ENCODE data around the gene ARHGAP35. TPM values are rescaled to one million over a fixed set of nuclear protein-coding genes. Genes with fewer than 3 reads are reported as not detected.

ARHGAP35 gene
- total RNA-seq, 1 experiment from 2014 or later, result 64.1 TPM

- DNase-seq (ENCODE audit: low read depth, low spot score) (no peak), ATAC-seq (no peak)
- ChIA-PET POLR2A (no interaction called here), CTCF (interaction anchor here (0.6 kb wide), 1 partner anchor 1070 kb away, joined by 3 read pairs; no protein-coding TSS in a partner anchor)
- Histone ChIP-seq H3K27me3 (ENCODE audit: control insufficient read depth, insufficient read depth, low read length) (no peaks in the 10 kb centered on the region), H3K4me1 (ENCODE audit: control insufficient read depth, insufficient read depth, low read length) (peaks cover 60% of the 10 kb centered on the region), H3K4me3 (ENCODE audit: low read depth in 2 of 2, low read length in 2 of 2) (no peak overlapping the region), H3K9me3 (ENCODE audit: control insufficient read depth, insufficient read depth, low read depth, low read length) (no peaks in the 10 kb centered on the region), H3K36me3 (ENCODE audit: control insufficient read depth, insufficient read depth, low read length) (no peaks in the 10 kb centered on the region), H3K27ac (ENCODE audit: low read length) (peak overlapping the region; percentile 52)
- intact Hi-C loops (cut with micrococcal nuclease; ENCODE audit: unreplicated experiment), result no loop called here
- no peak for TF ChIP-seq REST (IDR thresholded peaks at IDR 0.05; ENCODE audit: insufficient read depth in 1 of 2, low read depth in 2 of 2, low read length in 1 of 2)
- TF ChIP-seq SIN3A (IDR thresholded peaks at IDR 0.05; ENCODE audit: borderline replicate concordance, insufficient read depth, low read depth, low read length), result no peak
- no peak for TF ChIP-seq TCF7L2 (IDR thresholded peaks at IDR 0.05; ENCODE audit: low read depth, low read length)
- TF ChIP-seq CTCF (IDR thresholded peaks at IDR 0.05), result no peak
- no peak for TF ChIP-seq POLR2AphosphoS5 (IDR thresholded peaks at IDR 0.05; ENCODE audit: low read depth, low read length)
- no TSS peak for BruUV-seq (replicated peaks)
- in situ Hi-C loops (cut with HindIII; ENCODE audit: low pct_unique_long_range_greater_than_20kb, low sequenced_read_pairs), result no loop called here
Measured at GRCh38 chr19:46900341-46900740, 39.5 kb downstream of the ARHGAP35 start.

- TF ChIP-seq TCF7L2 (IDR thresholded peaks at IDR 0.05; ENCODE audit: low read depth, low read length) (no peak), SIN3A (IDR thresholded peaks at IDR 0.05; ENCODE audit: borderline replicate concordance, insufficient read depth, low read depth, low read length) (no peak), REST (IDR thresholded peaks at IDR 0.05; ENCODE audit: insufficient read depth in 1 of 2, low read depth in 2 of 2, low read length in 1 of 2) (no peak), POLR2AphosphoS5 (IDR thresholded peaks at IDR 0.05; ENCODE audit: low read depth, low read length) (no peak), CTCF (IDR thresholded peaks at IDR 0.05) (no peak)
- H3K36me3 ChIP-seq (ENCODE audit: control insufficient read depth, insufficient read depth, low read length), result no peaks in the 10 kb centered on the region
- ATAC-seq (peak; percentile 21; the same call in 1 of the 2 replicates), DNase-seq (ENCODE audit: low read depth, low spot score) (no peak)
- ChIA-PET POLR2A (no interaction called here), CTCF (no interaction called here)
- H3K27me3 ChIP-seq (ENCODE audit: control insufficient read depth, insufficient read depth, low read length), result no peaks in the 10 kb centered on the region
- intact Hi-C loops (cut with micrococcal nuclease; ENCODE audit: unreplicated experiment), result no loop called here
- H3K4me1 ChIP-seq (ENCODE audit: control insufficient read depth, insufficient read depth, low read length), result peaks cover 57% of the 10 kb centered on the region
- in situ Hi-C loops (cut with HindIII; ENCODE audit: low pct_unique_long_range_greater_than_20kb, low sequenced_read_pairs), result no loop called here
- H3K27ac ChIP-seq (ENCODE audit: low read length), result peak overlapping the region; percentile 64
- no peak overlapping the region for H3K4me3 ChIP-seq (ENCODE audit: low read depth in 2 of 2, low read length in 2 of 2)
- no TSS peak for BruUV-seq (replicated peaks)
- H3K9me3 ChIP-seq (ENCODE audit: control insufficient read depth, insufficient read depth, low read depth, low read length), result no peaks in the 10 kb centered on the region
Measured at GRCh38 chr19:46901701-46902401, 41.1 kb downstream of the ARHGAP35 start.
